IMR-90 (cell line): Measurements from ENCODE around the gene ITCH.
"Not testable (repeated sequence)": the region's sequence is repeated elsewhere in the genome, so short reads cannot be mapped to it uniquely, and the experiment has no call there.

Source experiments
- BHLHE40 ChIP-seq: fragments of 150-350 bp; IDR thresholded peaks from 2 replicates; pipeline ENCODE4 v1.6.1; 2016; ENCODE audit warnings: mild to moderate bottlenecking, low read depth, low read length
- CEBPB ChIP-seq: IDR thresholded peaks from 2 replicates; pipeline ENCODE4 v1.6.1; 2012; ENCODE audit warnings: low read depth, low read length, improper control_type of control experiment
- CHD1 ChIP-seq: IDR thresholded peaks from 2 replicates; pipeline ENCODE4 v1.6.1; 2012; ENCODE audit warnings: low read depth, low read length, improper control_type of control experiment
- MAFK ChIP-seq: IDR thresholded peaks from 2 replicates; pipeline ENCODE4 v1.6.1; 2012; ENCODE audit warnings: low read depth, low read length, improper control_type of control experiment
- MAZ ChIP-seq: IDR thresholded peaks from 2 replicates; pipeline ENCODE4 v1.6.1; 2012; ENCODE audit warnings: low read depth, mild to moderate bottlenecking, low read length, improper control_type of control experiment, moderate library complexity, borderline replicate concordance
- MXI1 ChIP-seq: IDR thresholded peaks from 2 replicates; pipeline ENCODE4 v1.6.1; 2012; ENCODE audit warnings: low read depth, mild to moderate bottlenecking, low read length, moderate library complexity, borderline replicate concordance
- NFE2L2 ChIP-seq: fragments of 150-350 bp; IDR thresholded peaks from 2 replicates; pipeline ENCODE4 v1.6.1; 2016; ENCODE audit warnings: low read depth, mild to moderate bottlenecking, low read length
- POLR2A ChIP-seq: IDR thresholded peaks from 2 replicates; pipeline ENCODE4 v1.6.1; 2012; ENCODE audit warnings: mild to moderate bottlenecking, low read depth, low read length
- RAD21 ChIP-seq: IDR thresholded peaks from 2 replicates; pipeline ENCODE4 v1.6.1; 2012; ENCODE audit warnings: low read length, improper control_type of control experiment
- RCOR1 ChIP-seq: IDR thresholded peaks from 2 replicates; pipeline ENCODE4 v1.6.1; 2012; ENCODE audit warnings: mild to moderate bottlenecking, low read length, improper control_type of control experiment; ENCODE audit not compliant: insufficient replicate concordance
- RFX5 ChIP-seq: IDR thresholded peaks from 2 replicates; pipeline ENCODE4 v1.8.0; 2012; ENCODE audit warnings: low read depth, mild to moderate bottlenecking, low read length, moderate library complexity
- SMC3 ChIP-seq: fragments of 150-350 bp; IDR thresholded peaks from 2 replicates; pipeline ENCODE4 v1.6.1; 2016; ENCODE audit warnings: low read depth, mild to moderate bottlenecking, antibody characterized with exemption, low read length, moderate library complexity
- TF ChIP-seq, protein P1 (sequence below): conservative IDR thresholded peaks from 2 replicates; pipeline ENCODE4 v1.5.1; 2012; ENCODE audit warnings: mild to moderate bottlenecking, low read depth, low read length, improper control_type of control experiment
- TF ChIP-seq, protein P2 (sequence below): fragments of 150-350 bp; IDR thresholded peaks from 2 replicates; pipeline ENCODE4 v1.6.1; 2017; ENCODE audit warnings: mild to moderate bottlenecking, antibody characterized with exemption, low read length, low read depth

DNA sequence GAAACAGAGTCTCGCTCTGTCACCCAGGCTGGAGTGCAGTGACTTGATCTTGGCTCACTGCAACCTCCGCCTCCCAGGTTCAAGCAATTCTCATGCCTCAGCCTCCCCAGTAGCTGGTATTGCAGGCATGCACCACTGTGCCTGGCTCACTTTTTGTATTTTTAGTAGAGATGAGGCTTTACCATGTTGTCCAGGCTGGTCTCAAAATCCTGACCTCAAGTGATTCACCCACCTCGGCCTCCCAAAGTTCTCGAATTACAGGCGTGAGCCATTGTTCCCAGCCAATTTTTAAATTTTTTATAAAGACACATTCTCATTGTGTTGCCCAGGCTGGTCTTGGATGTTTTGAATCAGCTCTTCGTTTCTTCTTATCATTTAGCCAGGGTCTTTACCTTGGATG lies 37.7 kb downstream of the ITCH start:
- TF ChIP-seq, protein P1, sequence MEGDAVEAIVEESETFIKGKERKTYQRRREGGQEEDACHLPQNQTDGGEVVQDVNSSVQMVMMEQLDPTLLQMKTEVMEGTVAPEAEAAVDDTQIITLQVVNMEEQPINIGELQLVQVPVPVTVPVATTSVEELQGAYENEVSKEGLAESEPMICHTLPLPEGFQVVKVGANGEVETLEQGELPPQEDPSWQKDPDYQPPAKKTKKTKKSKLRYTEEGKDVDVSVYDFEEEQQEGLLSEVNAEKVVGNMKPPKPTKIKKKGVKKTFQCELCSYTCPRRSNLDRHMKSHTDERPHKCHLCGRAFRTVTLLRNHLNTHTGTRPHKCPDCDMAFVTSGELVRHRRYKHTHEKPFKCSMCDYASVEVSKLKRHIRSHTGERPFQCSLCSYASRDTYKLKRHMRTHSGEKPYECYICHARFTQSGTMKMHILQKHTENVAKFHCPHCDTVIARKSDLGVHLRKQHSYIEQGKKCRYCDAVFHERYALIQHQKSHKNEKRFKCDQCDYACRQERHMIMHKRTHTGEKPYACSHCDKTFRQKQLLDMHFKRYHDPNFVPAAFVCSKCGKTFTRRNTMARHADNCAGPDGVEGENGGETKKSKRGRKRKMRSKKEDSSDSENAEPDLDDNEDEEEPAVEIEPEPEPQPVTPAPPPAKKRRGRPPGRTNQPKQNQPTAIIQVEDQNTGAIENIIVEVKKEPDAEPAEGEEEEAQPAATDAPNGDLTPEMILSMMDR, result not testable (repeated sequence)
- not testable (repeated sequence) for TF ChIP-seq POLR2A, RAD21, MXI1, SMC3, CEBPB, RCOR1, MAZ, MAFK, NFE2L2, RFX5, CHD1
- TF ChIP-seq, protein P2, sequence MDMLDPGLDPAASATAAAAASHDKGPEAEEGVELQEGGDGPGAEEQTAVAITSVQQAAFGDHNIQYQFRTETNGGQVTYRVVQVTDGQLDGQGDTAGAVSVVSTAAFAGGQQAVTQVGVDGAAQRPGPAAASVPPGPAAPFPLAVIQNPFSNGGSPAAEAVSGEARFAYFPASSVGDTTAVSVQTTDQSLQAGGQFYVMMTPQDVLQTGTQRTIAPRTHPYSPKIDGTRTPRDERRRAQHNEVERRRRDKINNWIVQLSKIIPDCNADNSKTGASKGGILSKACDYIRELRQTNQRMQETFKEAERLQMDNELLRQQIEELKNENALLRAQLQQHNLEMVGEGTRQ, result not testable (repeated sequence)
- TF ChIP-seq BHLHE40, result peak; percentile 48; the same call in 1 of the 2 replicates
